Activated CD8-positive, alpha-beta memory T cell treated with anti-CD3 and anti-CD28 coated beads, Interleukin-2, amount 50 U/mL, for 48 hours (primary cell): ENCODE measurements around the gene PEX6.
A peak's percentile ranks its signal among the peaks of the same experiment; 100 is the strongest.

Experiments
- DNase-seq: peaks from one replicate; pipeline ENCODE4 v3.0.0-alpha.2; 2020

Gene PEX6

DNA sequence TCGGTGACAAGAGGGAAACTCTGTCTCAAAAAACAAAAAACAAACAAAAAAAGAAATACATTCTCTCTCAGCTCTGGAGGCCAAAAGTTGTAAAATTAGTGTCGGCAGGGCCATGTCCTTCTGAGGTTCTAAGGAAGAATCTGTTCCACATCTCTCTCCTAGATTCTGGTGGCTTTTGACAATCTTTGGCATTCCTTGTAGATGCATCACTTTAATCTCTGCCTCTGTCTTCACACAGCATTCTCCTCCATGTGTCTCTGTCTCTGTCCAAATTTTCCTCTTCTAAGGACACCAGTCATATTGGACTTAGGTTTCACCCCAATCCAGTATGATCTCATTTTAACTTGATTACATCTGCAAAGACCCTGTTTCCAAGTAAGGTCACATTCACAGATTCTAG lies 14.5 kb upstream of the PEX6 start:
- no peak for DNase-seq

DNA sequence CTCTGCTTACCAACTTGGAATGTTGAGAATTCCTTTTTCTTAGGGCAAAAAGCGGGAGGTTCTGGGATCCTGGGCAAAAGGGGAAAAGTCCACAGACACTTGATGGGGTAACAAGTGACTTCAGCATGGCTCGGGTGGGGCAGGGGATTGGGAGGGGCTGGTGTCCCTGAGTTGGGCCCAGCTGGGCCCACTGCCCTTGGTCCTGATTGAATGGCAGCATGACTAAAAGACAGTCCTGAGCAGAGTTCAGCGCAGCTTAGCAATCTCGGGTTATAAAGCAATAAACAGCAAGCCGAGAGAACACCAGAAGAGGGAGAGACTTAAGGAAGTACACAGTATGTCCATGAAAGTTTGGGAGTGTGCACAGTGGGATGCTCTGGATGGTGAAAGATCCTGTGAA lies 10.9 kb upstream of the PEX6 start:
- no peak for DNase-seq

GRCh38 chr6:42988486-42989020 lies 9.6 kb upstream of the PEX6 start:
- no peak for DNase-seq

DNA sequence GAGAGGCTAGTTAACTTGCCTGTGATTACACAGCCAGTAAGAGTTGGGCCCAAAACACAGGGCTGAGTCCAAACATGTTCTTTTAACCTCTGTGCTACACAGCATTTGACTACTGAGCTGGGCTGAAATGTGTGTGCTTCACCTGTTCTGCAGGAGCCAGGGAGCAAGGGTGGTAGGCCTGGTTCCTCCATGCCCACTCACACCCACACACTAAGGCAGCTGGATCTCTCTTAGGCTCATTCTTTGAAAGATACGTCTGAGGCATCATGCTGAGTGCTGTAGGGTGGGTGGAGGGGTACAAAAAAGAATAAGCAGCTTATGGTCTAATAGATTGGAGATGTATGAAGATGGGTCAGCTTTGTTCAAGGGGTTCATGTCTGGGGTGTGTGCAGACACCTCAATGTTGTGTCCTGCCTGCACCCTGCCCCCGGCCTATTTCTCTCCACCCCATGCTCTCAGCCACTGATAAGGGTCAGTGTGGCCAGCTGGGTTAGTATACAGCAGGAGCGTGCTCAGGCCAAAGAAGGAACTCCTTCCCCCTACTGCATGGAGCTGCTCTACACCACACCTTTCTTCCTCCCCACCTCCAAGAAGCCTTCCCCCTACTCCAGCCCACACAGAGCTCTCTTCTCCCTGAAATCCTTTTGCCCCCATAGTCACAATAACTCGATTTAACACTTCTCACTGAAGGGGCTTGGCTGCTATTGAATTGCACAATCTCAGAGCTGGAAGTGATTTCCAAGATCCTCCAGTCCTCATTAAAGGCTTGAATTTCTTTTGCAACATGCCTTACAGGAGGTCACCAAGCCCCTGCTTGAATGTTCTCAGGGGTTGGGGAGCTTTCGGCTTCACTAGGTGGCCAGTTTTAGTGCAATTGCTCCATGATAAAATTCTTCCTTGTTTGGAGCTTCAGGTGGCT lies 8.8 kb upstream of the PEX6 start:
- no peak for DNase-seq

DNA sequence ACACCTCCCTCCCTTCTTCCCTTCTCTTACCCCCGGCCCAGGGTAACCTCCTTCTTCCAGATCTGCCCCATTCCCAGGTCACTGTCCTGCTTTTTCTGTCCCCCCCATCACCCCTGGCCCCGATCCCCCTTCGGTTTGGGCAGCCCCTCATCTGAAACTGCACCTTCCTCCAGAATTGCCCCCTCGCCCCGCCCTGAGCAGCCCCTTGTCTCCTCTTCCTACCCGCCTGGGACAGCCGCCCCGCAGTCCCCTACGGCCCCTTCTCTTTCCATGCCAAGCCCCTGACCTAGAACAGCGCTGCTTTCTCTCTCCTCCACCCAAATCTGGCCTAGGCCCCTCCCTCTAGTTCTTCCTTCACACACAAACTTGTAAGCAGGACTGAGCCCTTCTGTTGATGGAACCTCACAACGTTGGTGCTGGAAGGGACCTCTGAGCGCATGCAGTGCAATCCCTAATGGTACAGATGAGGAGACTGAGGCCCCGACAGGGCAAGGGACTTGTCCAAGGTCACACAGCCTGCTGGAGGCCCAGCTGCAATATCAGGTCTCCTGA lies 6.0 kb upstream of the PEX6 start:
- no peak for DNase-seq

DNA sequence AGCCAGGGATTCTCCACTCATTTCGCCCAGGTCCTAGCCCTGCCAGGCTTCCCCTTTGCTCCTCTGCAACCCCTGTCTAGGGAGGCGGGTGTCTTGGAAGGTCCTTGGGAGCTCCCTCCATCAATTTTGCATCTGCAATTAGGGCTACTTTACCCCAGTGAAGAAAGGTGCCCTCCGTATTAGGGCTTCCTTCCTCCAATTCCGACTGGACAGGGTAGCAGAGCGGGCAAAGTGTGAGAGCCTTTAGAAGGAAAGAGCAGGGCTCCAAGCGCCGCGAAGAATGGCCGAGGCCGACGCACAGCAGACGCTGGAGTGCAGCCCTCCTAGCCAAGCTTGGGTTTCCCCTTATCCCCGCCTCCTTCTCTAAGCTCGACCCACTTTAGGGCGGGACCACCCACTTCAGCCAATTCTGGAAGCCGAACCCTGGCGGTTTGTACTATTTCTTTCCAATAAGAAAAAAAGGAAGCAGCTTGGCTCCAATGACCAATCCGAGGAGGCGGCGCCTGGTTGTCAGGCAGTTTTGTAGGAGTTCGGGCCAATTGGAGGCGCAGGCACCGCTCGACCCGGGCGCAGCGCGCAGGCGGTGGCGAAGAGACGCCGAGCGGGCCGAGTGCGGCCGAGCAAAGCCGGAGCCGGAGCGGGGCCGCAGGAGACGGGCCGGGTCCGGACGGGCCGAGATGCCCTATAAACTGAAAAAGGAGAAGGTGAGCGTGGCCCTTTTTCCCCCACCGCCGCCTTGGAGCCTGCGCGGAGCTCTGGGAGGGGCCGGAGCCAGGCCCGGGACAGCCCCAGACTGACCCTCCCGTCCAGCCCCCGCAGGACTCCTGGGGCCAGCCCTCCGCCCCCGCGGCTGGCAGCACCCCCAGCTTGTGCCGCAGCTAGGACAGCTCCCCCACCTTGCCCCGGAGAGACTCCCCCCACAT lies 5.3 kb upstream of the PEX6 start, which contains the start of gene PPP2R5D:
Gene PPP2R5D, plus strand, starts transcription at position 570 of the 923 bp plus-strand sequence. Its CDS starts 108 bp downstream, at position 678.
- peak; percentile 93 for DNase-seq

GRCh38 chr6:42981836-42982235 lies 2.9 kb upstream of the PEX6 start:
- DNase-seq: no peak

- no peak for DNase-seq
Observed at GRCh38 chr6:42979523-42980177, 669 bp upstream of the PEX6 start.

GRCh38 chr6:42978487-42978838 lies 518 bp downstream of the PEX6 start:
- DNase-seq: peak; percentile 66

GRCh38 chr6:42974919-42975505 lies 4.0 kb downstream of the PEX6 start:
- no peak for DNase-seq

DNA sequence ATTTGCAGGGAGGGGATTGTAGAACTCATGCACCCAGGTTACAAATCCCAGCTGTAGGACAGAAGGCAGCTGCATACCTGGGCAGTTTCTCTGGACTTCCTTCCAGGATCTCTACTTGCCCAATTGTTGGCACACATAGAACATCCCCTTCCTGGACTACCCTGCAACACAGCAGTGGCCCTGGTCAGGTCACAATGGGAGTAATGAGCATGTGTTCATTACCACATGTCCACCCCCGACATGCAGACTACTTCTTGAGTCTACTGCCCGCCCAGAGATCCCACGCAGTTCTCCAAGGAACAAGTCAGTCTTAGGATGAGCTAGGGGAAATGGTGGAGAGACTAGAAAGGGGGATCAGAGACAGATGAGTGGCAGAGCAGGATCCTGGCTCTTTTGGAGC lies 5.1 kb downstream of the PEX6 start:
- no peak for DNase-seq

GRCh38 chr6:42971746-42972327 lies 7.1 kb downstream of the PEX6 start:
- no peak for DNase-seq

DNA sequence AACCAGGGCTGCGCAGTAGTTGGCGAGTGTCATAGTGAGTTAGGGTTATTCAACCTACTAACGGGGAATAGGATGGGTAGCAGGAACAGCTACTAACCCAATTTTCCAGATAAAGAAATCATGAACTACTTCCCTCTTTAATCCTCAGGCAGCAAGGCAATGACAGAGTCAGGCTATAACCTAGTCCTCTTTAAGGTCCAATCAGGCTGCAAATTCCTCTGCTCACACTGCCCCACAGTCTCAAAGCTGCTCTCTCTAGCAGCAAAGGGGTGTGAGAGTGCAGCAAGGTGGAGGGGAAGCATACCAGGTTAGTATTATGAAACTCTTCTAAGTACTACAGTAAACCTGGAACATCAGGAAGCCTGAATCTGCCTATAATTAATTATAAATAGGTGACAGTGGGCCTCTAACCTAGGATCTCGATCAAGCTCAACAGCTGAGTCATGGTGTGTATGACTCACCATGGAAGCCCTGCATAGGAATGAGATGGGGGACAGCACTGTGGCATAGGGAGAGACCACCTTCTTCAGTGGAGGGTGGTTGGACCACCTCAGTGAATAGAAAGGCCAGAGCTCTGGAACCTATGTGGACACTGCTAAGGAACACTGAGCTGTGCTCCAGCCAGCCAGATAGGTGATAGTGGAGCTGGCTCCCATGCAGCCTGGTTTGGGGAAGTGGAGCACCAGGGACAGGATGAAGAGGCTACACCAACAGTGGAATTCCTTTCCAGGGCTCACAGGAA lies 7.9 kb downstream of the PEX6 start:
- DNase-seq: no peak

GRCh38 chr6:42969934-42970333 lies 9.0 kb downstream of the PEX6 start:
- no peak for DNase-seq

- DNase-seq: no peak
Observed at GRCh38 chr6:42969431-42969830, 9.6 kb downstream of the PEX6 start.

- no peak for DNase-seq
Observed at GRCh38 chr6:42968783-42969182, 10.2 kb downstream of the PEX6 start.

GRCh38 chr6:42968126-42968701 lies 10.8 kb downstream of the PEX6 start:
- no peak for DNase-seq

GRCh38 chr6:42967228-42967627 lies 11.8 kb downstream of the PEX6 start:
- no peak for DNase-seq

DNA sequence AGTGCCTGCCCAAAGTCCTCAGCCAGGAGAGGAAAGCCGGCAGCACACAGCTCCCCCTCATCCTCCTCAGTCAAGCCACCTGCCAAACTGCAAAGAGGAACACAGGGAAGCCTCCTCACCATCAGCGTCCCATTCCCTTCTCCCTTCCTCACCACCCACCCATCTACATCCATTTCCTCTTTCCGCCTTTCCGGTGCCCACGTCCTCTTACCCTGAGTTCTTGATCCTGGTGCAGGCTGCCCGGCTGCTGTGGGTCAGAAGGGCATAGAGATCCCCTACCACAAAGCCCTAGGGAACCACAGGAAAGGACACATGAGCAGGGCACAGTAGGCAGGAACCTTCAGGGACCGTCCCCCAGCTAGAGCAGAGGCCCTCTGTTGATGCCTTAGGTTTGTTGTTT lies 12.4 kb downstream of the PEX6 start:
- DNase-seq: no peak

DNA sequence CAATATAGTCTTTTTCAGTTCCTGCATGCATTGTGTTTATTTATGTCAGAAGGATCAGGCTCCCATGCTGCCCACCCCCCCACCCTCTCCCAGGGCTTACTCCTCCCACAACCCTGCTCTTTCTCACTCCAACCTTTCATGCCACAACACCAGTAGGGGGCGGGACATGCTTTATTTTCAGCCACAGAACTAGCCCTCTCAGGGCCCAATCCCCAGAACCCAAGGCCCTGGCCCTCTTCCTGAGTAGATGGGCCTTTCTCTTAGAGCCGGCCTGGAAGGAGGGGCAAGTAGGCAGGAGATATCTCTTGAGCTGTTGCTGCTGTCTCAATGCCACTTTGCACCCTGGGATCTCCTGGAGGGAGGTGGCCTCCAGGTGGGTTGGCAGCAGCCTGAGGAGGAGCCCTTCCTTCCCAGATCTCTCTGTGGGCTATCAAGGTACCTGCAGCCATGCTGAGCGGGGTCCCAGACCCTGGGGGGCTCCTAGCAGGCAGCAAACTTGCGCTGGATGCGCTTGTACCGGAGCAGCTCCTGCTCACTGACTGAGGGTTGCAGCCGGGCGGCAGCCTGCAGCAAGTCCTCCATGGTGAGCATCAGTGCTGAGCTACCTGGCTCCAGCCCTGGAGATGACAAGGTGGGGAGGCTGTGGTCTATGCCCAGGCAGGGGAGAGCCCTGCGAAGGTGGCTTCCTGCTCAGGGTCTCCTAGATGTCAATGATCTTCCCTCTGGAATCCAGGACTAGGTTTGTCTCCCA lies 15.0 kb downstream of the PEX6 start:
- no peak for DNase-seq
